Loucy (cell line): ENCODE results near the gene CDADC1.
A peak's percentile ranks its signal among the peaks of the same experiment; 100 is the strongest.

Source experiments
- H2AFZ ChIP-seq: fragments of 200-600 bp; sonication (generic); 2 replicates; pipeline ENCODE4 v1.6.0; 2016; ENCODE audit warnings: antibody characterized with exemption, mild to moderate bottlenecking, low read length, moderate library complexity
- H3F3A ChIP-seq: fragments of 200-600 bp; 2 replicates; pipeline ENCODE4 v1.6.0; 2016; ENCODE audit warnings: antibody characterized with exemption, low read depth, mild to moderate bottlenecking
- H3K27me3 ChIP-seq: fragments of 200-600 bp; sonication (generic); 2 replicates; pipeline ENCODE4 v1.6.1; 2014; ENCODE audit warnings: low read length, mild to moderate bottlenecking; ENCODE audit not compliant: insufficient read depth, poor library complexity, severe bottlenecking
- H3K36me3 ChIP-seq: fragments of 200-600 bp; sonication (generic); 2 replicates; pipeline ENCODE4 v1.6.1; 2016; ENCODE audit warnings: low read length; ENCODE audit not compliant: insufficient read depth
- H3K4me1 ChIP-seq: fragments of 200-600 bp; sonication (generic); 2 replicates; pipeline ENCODE4 v1.5.1; 2014; ENCODE audit warnings: low read length, mild to moderate bottlenecking; ENCODE audit not compliant: insufficient read depth, poor library complexity, severe bottlenecking
- H3K4me2 ChIP-seq: fragments of 200-600 bp; sonication (generic); 2 replicates; pipeline ENCODE4 v1.6.0; 2014; ENCODE audit warnings: antibody characterized with exemption, low read length, low read depth, mild to moderate bottlenecking; ENCODE audit not compliant: poor library complexity, severe bottlenecking
- H3K4me3 ChIP-seq: fragments of 200-600 bp; sonication (generic); 2 replicates; pipeline ENCODE4 v1.5.1; 2014; ENCODE audit warnings: low read length, mild to moderate bottlenecking, mixed read lengths; ENCODE audit not compliant: poor library complexity, severe bottlenecking
- H3K79me2 ChIP-seq: fragments of 200-600 bp; sonication (generic); 2 replicates; pipeline ENCODE4 v1.6.1; 2014; ENCODE audit warnings: low read length; ENCODE audit not compliant: insufficient read depth
- H3K9ac ChIP-seq: fragments of 200-600 bp; sonication (generic); 2 replicates; pipeline ENCODE4 v1.6.0; 2014; ENCODE audit warnings: mild to moderate bottlenecking, low read depth, low read length, moderate library complexity; ENCODE audit not compliant: poor library complexity, severe bottlenecking
- H3K9me2 ChIP-seq: fragments of 200-600 bp; sonication (generic); replicated peaks from 2 replicates; pipeline ENCODE4 v1.6.1; 2016; ENCODE audit warnings: low read depth, low read length, mixed read lengths
- H3K9me3 ChIP-seq: fragments of 200-600 bp; sonication (generic); 2 replicates; pipeline ENCODE4 v1.6.1; 2014; ENCODE audit warnings: mild to moderate bottlenecking, antibody characterized with exemption, low read length, low read depth; ENCODE audit not compliant: insufficient read depth
- H4K20me1 ChIP-seq: fragments of 200-600 bp; sonication (generic); 2 replicates; pipeline ENCODE4 v1.6.0; 2014; ENCODE audit warnings: antibody characterized with exemption, low read length, mild to moderate bottlenecking; ENCODE audit not compliant: insufficient read depth, poor library complexity, severe bottlenecking
- CTCF ChIP-seq: fragments of 200-600 bp; sonication (generic); conservative IDR thresholded peaks from 2 replicates; pipeline ENCODE4 v1.5.1; 2014; ENCODE audit warnings: mild to moderate bottlenecking, antibody characterized with exemption, low read length
- EZH2phosphoT487 ChIP-seq: fragments of 200-600 bp; IDR thresholded peaks from 2 replicates; pipeline ENCODE4 v1.6.1; 2018; ENCODE audit warnings: antibody characterized with exemption, mild to moderate bottlenecking, moderate library complexity, borderline replicate concordance

The CDADC1 gene

GRCh38 chr13:49254007-49254406, 6.3 kb downstream of the CDADC1 start:
- Histone ChIP-seq H3K9me2 (no peaks in the 10 kb centered on the region), H3K4me1 (peaks cover 82% of the 10 kb centered on the region), H3K79me2 (peaks cover 50% of the 10 kb centered on the region), H3K4me2 (peak overlapping the region; percentile 95), H3K27me3 (no peaks in the 10 kb centered on the region), H3K4me3 (peak overlapping the region; percentile 97), H4K20me1 (no peaks in the 10 kb centered on the region), H3K9ac (peak overlapping the region; percentile 63), H3K9me3 (no peaks in the 10 kb centered on the region), H3F3A (no peaks in the 10 kb centered on the region), H2AFZ (no peak overlapping the region), H3K36me3 (peaks cover 28% of the 10 kb centered on the region)
- TF ChIP-seq CTCF, result no peak
- no peak for TF ChIP-seq EZH2phosphoT487

- no peaks in the 10 kb centered on the region for H3K9me2 ChIP-seq
- peaks cover 54% of the 10 kb centered on the region for H3K36me3 ChIP-seq
- no peaks in the 10 kb centered on the region for H4K20me1 ChIP-seq
- peaks cover 55% of the 10 kb centered on the region for H3K4me1 ChIP-seq
- H3K9ac ChIP-seq, result peak overlapping the region; percentile 8
- peaks cover 23% of the 10 kb centered on the region for H3K79me2 ChIP-seq
- no peak overlapping the region for H2AFZ ChIP-seq
- no peaks in the 10 kb centered on the region for H3F3A ChIP-seq
- no peak for TF ChIP-seq EZH2phosphoT487
- TF ChIP-seq CTCF, result no peak
- peak overlapping the region; percentile 63 for H3K4me2 ChIP-seq
- no peaks in the 10 kb centered on the region for H3K9me3 ChIP-seq
- H3K27me3 ChIP-seq, result no peaks in the 10 kb centered on the region
- H3K4me3 ChIP-seq, result no peak overlapping the region
Observed at GRCh38 chr13:49256841-49257240, 9.1 kb downstream of the CDADC1 start.

- peak overlapping the region; percentile 59 for H3K4me3 ChIP-seq
Observed at GRCh38 chr13:49258089-49258796, 10.5 kb downstream of the CDADC1 start.

More at GRCh38 chr13:49258089-49258796, 10.5 kb downstream of the CDADC1 start:
- H4K20me1 ChIP-seq, result no peaks in the 10 kb centered on the region
- peak overlapping the region; percentile 40 for H3K9ac ChIP-seq
- H3K36me3 ChIP-seq, result peaks cover 55% of the 10 kb centered on the region
- H3K9me3 ChIP-seq, result no peaks in the 10 kb centered on the region
- 0 out of 2 replicates have a peak, but pooled peaks cover 9% of the 10 kb centered on the region for H3K79me2 ChIP-seq
- H3F3A ChIP-seq, result no peaks in the 10 kb centered on the region
- H3K4me2 ChIP-seq, result peak overlapping the region; percentile 63
- no peaks in the 10 kb centered on the region for H3K27me3 ChIP-seq
- TF ChIP-seq CTCF, result no peak
- no peak for TF ChIP-seq EZH2phosphoT487
- peaks cover 41% of the 10 kb centered on the region for H3K4me1 ChIP-seq
- no peak overlapping the region for H2AFZ ChIP-seq
- no peaks in the 10 kb centered on the region for H3K9me2 ChIP-seq
